ENCODE data around the gene RAB35. TPM values are rescaled to one million over a fixed set of nuclear protein-coding genes. Genes with fewer than 3 reads are reported as not detected.
A peak's percentile ranks its signal among the peaks of the same experiment; 100 is the strongest.

RAB35 gene
- total RNA-seq, 1 donor from 2014 or later: 30.9 TPM

DNA sequence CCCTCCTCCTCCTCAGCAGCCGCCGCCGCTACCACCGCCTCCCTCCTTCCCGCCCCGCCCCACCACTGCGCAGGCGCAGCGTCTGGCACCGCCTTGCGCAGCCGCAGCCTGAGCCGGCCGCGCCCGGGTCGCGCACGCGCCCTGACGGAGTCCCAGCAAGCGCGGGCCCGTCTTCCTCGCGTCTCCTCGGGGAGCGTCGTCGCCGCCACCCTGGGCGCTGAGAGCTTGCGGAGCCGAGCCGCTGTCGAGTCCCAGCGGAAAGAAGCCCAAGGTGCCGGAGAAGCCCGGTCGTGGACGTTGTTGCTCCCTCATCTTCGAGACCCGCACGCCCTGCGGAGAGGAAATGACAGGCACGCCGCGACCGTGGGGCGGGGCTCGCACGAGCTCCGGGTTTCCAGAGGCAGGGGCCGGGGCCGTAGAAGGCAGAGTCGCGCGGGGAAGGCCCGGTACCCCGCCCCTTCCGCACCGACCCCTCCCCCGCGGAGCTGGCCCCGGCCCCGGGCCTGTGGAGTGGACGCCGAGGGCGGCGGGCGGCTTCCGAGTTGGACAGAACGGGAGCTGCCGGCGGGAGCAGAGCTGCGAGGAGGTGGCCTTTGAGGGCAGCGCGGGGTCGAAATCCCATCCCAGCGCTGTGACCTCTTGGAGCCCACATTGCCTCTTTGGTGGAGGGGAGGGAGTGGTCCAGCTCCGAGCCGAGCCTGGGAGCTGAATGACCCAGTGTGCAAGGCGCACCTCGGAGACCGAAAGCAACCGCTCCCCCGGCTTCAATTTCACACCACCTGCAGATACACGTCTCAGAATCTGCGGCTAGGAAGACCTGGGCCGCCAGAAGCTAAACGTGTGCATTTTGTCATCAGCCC, 469 bp upstream of the RAB35 start:
- intact Hi-C loops (cut with DNase I): no loop called here
- peak in 1 of 2 donors; percentile 95 for DNase-seq (ENCODE audit: extremely low spot score in 2 of 2)
- no peaks in the 10 kb centered on the region for H3K36me3 ChIP-seq
- no peaks in the 10 kb centered on the region for H3K9me3 ChIP-seq
- TF ChIP-seq, protein P1, sequence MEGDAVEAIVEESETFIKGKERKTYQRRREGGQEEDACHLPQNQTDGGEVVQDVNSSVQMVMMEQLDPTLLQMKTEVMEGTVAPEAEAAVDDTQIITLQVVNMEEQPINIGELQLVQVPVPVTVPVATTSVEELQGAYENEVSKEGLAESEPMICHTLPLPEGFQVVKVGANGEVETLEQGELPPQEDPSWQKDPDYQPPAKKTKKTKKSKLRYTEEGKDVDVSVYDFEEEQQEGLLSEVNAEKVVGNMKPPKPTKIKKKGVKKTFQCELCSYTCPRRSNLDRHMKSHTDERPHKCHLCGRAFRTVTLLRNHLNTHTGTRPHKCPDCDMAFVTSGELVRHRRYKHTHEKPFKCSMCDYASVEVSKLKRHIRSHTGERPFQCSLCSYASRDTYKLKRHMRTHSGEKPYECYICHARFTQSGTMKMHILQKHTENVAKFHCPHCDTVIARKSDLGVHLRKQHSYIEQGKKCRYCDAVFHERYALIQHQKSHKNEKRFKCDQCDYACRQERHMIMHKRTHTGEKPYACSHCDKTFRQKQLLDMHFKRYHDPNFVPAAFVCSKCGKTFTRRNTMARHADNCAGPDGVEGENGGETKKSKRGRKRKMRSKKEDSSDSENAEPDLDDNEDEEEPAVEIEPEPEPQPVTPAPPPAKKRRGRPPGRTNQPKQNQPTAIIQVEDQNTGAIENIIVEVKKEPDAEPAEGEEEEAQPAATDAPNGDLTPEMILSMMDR (IDR thresholded peaks at IDR 0.05): no peak
- TF ChIP-seq POLR2AphosphoS5 (IDR thresholded peaks at IDR 0.05; ENCODE audit: insufficient read depth in 1 of 2, low read depth in 1 of 2) (peak in 1 of 2 donors; percentile 92), POLR2A (IDR thresholded peaks at IDR 0.05) (peak in 1 of 2 donors; percentile 79)
- H3K4me3 ChIP-seq: peak overlapping the region; percentile 64 to 69
- peaks cover 51% of the 10 kb centered on the region for H3K4me1 ChIP-seq
- no peaks in the 10 kb centered on the region for H3K27me3 ChIP-seq
- H3K27ac ChIP-seq: peak overlapping the region; percentile 92

DNA sequence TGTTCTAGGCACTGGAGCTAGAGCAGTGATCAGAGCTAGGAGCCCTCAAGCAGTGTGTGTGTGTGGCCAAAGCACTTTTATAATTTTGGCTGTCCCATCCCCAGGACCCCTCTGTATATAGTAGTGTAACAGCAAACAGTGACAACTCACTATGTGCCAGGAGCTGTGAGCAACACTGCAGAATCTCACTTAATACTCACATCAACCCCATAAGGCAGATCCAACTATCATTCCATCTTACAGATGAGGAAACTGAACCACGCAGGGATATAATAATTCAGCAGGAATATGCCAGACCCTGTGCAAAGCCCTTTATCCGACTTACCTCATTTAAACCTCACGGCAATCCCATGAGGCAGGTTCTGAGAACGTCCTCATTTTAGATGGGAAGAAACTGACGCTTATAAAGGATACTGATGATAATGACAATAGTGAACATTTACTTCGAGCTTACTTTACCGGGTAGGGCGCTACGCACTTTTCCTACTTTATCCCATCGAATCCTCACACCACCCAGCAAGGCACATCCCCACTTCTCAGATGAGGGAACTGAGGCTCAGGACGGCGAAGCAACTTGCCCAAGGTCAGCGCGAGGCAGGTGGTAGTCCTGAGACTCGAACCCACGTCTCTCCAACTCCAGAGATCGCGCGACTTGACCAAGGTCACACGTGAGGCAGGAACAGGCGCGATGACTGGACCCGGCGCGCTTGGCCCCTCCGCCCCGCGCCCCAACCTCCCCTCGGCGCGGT, 687 bp downstream of the RAB35 start:
- no peak for DNase-seq (ENCODE audit: extremely low spot score in 2 of 2)
- peak overlapping the region; percentile 64 to 69 for H3K4me3 ChIP-seq
- H3K36me3 ChIP-seq: no peaks in the 10 kb centered on the region
- H3K27me3 ChIP-seq: no peaks in the 10 kb centered on the region
- intact Hi-C loops (cut with DNase I): no loop called here
- TF ChIP-seq, protein P1 (IDR thresholded peaks at IDR 0.05): no peak
- no peak for TF ChIP-seq POLR2AphosphoS5 (IDR thresholded peaks at IDR 0.05; ENCODE audit: insufficient read depth in 1 of 2, low read depth in 1 of 2)
- TF ChIP-seq POLR2A (IDR thresholded peaks at IDR 0.05): no peak
- no peaks in the 10 kb centered on the region for H3K9me3 ChIP-seq
- peaks cover 62% of the 10 kb centered on the region for H3K4me1 ChIP-seq
- H3K27ac ChIP-seq: peak overlapping the region; percentile 92

DNA sequence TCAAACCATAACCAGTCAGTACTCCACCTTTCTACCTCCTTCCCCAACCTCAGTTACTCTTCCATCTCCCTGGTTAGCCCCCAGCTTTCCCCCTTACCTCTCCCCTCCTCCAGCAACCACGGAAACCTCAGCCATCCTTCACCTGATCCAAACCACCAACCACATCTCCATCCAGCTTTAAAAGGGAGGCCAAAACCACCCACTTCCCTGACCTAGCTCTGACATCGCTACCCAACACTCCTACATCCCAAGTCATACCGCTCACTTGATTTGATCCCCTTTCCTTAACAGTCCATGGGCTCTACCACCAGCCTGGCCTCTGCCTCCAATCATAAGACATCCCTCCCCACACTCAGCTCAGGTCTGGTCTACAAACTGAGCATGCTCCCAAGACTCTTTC, 1.5 kb downstream of the RAB35 start:
- TF ChIP-seq, protein P1 (IDR thresholded peaks at IDR 0.05): no peak
- no peak for TF ChIP-seq POLR2AphosphoS5 (IDR thresholded peaks at IDR 0.05; ENCODE audit: insufficient read depth in 1 of 2, low read depth in 1 of 2)
- no peak for TF ChIP-seq POLR2A (IDR thresholded peaks at IDR 0.05)
- no peak overlapping the region for H3K27ac ChIP-seq
- no peaks in the 10 kb centered on the region for H3K9me3 ChIP-seq
- H3K4me3 ChIP-seq: peak overlapping the region; percentile 64 to 69
- peaks cover 70% of the 10 kb centered on the region for H3K4me1 ChIP-seq
- H3K27me3 ChIP-seq: no peaks in the 10 kb centered on the region
- no peak for DNase-seq (ENCODE audit: extremely low spot score in 2 of 2)
- intact Hi-C loops (cut with DNase I): no loop called here
- H3K36me3 ChIP-seq: no peaks in the 10 kb centered on the region

DNA sequence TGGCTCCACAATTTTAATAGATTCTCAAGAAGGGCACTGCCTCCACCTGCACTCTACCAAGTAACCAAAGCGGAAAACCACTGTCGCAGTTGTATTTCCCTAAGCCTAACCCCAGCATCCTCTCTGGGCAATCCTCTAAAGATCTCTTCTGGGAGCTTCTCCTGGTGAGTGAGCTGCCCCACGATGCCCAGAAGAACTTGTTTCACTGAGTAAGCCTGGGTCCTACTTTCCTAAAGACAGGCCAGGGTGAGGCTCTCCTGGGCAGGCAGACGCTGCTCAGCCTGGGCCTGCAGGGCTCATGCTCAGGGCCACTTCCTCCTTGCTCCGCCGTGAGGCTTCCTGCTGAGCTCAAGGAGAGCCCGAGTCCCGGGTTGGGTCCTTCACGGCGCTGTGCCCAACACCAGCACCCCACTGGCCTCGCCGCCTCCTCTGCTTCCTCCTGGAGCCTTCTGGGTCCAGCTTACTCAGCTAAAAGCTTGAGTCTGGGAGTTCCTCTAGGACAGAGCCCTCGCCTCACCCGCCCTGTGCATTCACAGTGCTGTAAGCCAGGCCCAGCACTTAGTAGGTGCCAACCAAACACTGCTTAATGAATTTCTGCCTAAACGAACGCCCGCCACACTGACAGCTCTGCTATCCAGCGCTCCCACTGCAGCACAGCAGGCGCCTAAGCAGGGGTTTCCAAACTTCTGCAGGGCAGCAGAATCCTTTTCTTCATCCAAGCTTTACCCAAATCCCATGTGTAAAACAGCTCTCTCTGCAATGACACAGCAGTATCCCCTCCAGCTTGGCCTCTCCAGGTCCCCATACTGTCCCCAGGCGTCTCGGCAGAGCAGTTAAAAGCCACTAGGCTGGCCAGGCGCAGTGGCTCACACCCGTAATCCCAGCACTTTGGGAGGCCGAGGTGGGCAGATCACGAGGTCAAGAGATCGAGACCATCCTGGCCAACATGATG, 5.7 kb downstream of the RAB35 start:
- Histone ChIP-seq H3K9me3 (no peaks in the 10 kb centered on the region), H3K4me1 (peaks cover 48% of the 10 kb centered on the region), H3K36me3 (no peaks in the 10 kb centered on the region), H3K27me3 (no peaks in the 10 kb centered on the region), H3K27ac (no peak overlapping the region), H3K4me3 (no peak overlapping the region)
- no peak for DNase-seq (ENCODE audit: extremely low spot score in 2 of 2)
- TF ChIP-seq, protein P1 (IDR thresholded peaks at IDR 0.05): no peak
- TF ChIP-seq POLR2A (IDR thresholded peaks at IDR 0.05): no peak
- TF ChIP-seq POLR2AphosphoS5 (IDR thresholded peaks at IDR 0.05; ENCODE audit: insufficient read depth in 1 of 2, low read depth in 1 of 2): peak in 1 of 2 donors; percentile 38
- intact Hi-C loops (cut with DNase I): no loop called here

Data from vagina (tissue), 2 donors.